ENCODE results near the gene OR8K1. TPM values are rescaled to one million over a fixed set of nuclear protein-coding genes. Genes with fewer than 3 reads are reported as not detected.

The OR8K1 gene
- polyA plus RNA-seq, 3 donors = not detected

DNA sequence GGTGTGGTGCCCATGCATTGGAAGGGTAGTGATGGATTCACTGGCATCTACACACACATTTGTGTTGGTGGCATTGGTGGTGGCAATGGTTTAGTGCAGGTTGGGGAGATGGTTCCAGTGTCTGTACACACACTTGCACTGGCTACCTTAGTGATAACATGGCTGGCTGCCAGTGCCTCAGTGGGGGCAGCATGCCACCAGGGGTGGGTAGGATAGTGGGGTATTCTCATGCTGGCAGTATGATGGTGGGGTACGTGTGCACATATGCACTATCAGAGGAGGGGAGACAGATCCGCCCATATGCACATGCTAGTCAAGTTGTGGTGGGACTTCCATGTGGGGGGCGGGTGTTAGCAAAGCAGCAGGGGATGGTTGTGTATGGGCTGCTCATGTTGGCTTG, 38.0 kb upstream of the OR8K1 start:
- H3K9me3 ChIP-seq (replicated peaks in 1 of 2; ENCODE audit: control insufficient read depth in 1 of 2, insufficient read depth in 1 of 2, low read length in 2 of 2) = peaks cover 21 to 33% of the 10 kb centered on the region in 2 donors

GRCh38 chr11:56314844-56315243, 31.0 kb upstream of the OR8K1 start, which contains the start of gene OR8K3:
Gene OR8K3 (plus strand): TSS chr11:56315144. CDS start chr11:56318307, 3,163 bp downstream.
- Mint-ChIP-seq H3K4me3 (no peak within 1 kb of the TSS), H3K9me3 (peaks cover 0 to 5% (median 3%) of the 10 kb centered on the region in 7 donors), H3K27ac (no peak within 1 kb of the TSS), H3K27me3 (ENCODE audit: low read depth in 3 of 3) (no peaks in the 10 kb centered on the region), H3K36me3 (no peaks in the 10 kb centered on the region), H3K4me1 (no peaks in the 10 kb centered on the region)
- no peak within 1 kb of the TSS for H3K4me3 ChIP-seq (replicated peaks in 1 of 3; ENCODE audit: low read depth in 2 of 3, low read length in 3 of 3)
- DNase-seq = no peak
- H2AFZ ChIP-seq (ENCODE audit: insufficient read depth, low read depth, low read length, poor library complexity, severe bottlenecking) = no peak within 1 kb of the TSS
- peaks cover 3 to 14% of the 10 kb centered on the region in 2 donors for H3K9me3 ChIP-seq (replicated peaks in 1 of 2; ENCODE audit: control insufficient read depth in 1 of 2, insufficient read depth in 1 of 2, low read length in 2 of 2)
- H3K27ac ChIP-seq (ENCODE audit: low read depth in 1 of 2, low read length in 2 of 2) = no peak within 1 kb of the TSS
- TF ChIP-seq CTCF (IDR thresholded peaks at IDR 0.05) = no peak
- no peaks in the 10 kb centered on the region for H3K36me3 ChIP-seq (replicated peaks in 1 of 2; ENCODE audit: control insufficient read depth in 1 of 2, insufficient read depth in 2 of 2, low read length in 2 of 2)
- H3K79me2 ChIP-seq (ENCODE audit: insufficient read depth, low read length) = no peaks in the 10 kb centered on the region
- H3K27me3 ChIP-seq (ENCODE audit: control insufficient read depth in 2 of 2, insufficient read depth in 2 of 2, low read length in 2 of 2) = no peaks in the 10 kb centered on the region
- H3K4me2 ChIP-seq (replicated peaks; ENCODE audit: extremely low read depth, low read length, poor library complexity, severe bottlenecking) = no peak within 1 kb of the TSS
- H3K4me1 ChIP-seq (ENCODE audit: control insufficient read depth in 1 of 2, insufficient read depth in 2 of 2, low read length in 2 of 2) = no peaks in the 10 kb centered on the region
- H4K20me1 ChIP-seq (ENCODE audit: insufficient read depth, low read length) = no peaks in the 10 kb centered on the region
- intact Hi-C loops (cut with micrococcal nuclease) = no loop called here
- H3K9ac ChIP-seq (ENCODE audit: insufficient read depth, low read length, poor library complexity, severe bottlenecking) = no peak within 1 kb of the TSS

More for the DNA sequence above, 38.0 kb upstream of the OR8K1 start:
- no peak overlapping the region for H3K27ac Mint-ChIP-seq
- H3K9me3 Mint-ChIP-seq = peaks cover 6 to 19% (median 11%) of the 10 kb centered on the region in 7 donors
- Histone ChIP-seq H3K4me3 (replicated peaks in 1 of 3; ENCODE audit: low read depth in 2 of 3, low read length in 3 of 3) (no peak overlapping the region), H3K79me2 (ENCODE audit: insufficient read depth, low read length) (no peaks in the 10 kb centered on the region), H4K20me1 (ENCODE audit: insufficient read depth, low read length) (no peaks in the 10 kb centered on the region), H3K4me1 (ENCODE audit: control insufficient read depth in 1 of 2, insufficient read depth in 2 of 2, low read length in 2 of 2) (no peaks in the 10 kb centered on the region), H3K9ac (ENCODE audit: insufficient read depth, low read length, poor library complexity, severe bottlenecking) (no peak overlapping the region), H3K27ac (ENCODE audit: low read depth in 1 of 2, low read length in 2 of 2) (no peak overlapping the region), H3K36me3 (replicated peaks in 1 of 2; ENCODE audit: control insufficient read depth in 1 of 2, insufficient read depth in 2 of 2, low read length in 2 of 2) (no peaks in the 10 kb centered on the region), H3K27me3 (ENCODE audit: control insufficient read depth in 2 of 2, insufficient read depth in 2 of 2, low read length in 2 of 2) (no peaks in the 10 kb centered on the region), H2AFZ (ENCODE audit: insufficient read depth, low read depth, low read length, poor library complexity, severe bottlenecking) (no peak overlapping the region), H3K4me2 (replicated peaks; ENCODE audit: extremely low read depth, low read length, poor library complexity, severe bottlenecking) (no peak overlapping the region)
- H3K4me1 Mint-ChIP-seq = no peaks in the 10 kb centered on the region
- no peak for TF ChIP-seq CTCF (IDR thresholded peaks at IDR 0.05)
- H3K4me3 Mint-ChIP-seq = no peak overlapping the region
- 79% methylated on average over 3 of the region's 3 CpGs for WGBS (ENCODE audit: insufficient coverage)
- no peaks in the 10 kb centered on the region for H3K36me3 Mint-ChIP-seq
- intact Hi-C loops (cut with micrococcal nuclease) = no loop called here
- DNase-seq = no peak
- H3K27me3 Mint-ChIP-seq (ENCODE audit: low read depth in 3 of 3) = no peaks in the 10 kb centered on the region
